IMR-90 (cell line): ENCODE data around the gene NXN. TPM values are rescaled to one million over a fixed set of nuclear protein-coding genes. Genes with fewer than 3 reads are reported as not detected.

Source experiments
- ATAC-seq: fragments of 200-7000 bp; cut with Tn5 transposase; 2 replicates; pipeline ENCODE4 v1.9.1; 2020; ENCODE audit warnings: low read depth, mild to moderate bottlenecking, moderate library complexity
- BruUV-seq: library from RNA; stranded (reverse); fragments of 400-500 nt; replicated peaks from 2 replicates; lab custom pipeline; 2021; lab: Mats Ljungman, UMichigan
- CTCF ChIA-PET: fragments of 300-600 bp; formaldehyde crosslinking; extraction: SDS; loops from one replicate; lab custom pipeline; 2021; ENCODE audit warnings: antibody characterized with exemption; lab: Yijun Ruan, JAX
- POLR2A ChIA-PET: fragments of 300-600 bp; sonication (Branson Sonifier 250); formaldehyde crosslinking; loops from one replicate; lab custom pipeline; 2022; ENCODE audit warnings: antibody characterized with exemption; ENCODE audit not compliant: unreplicated experiment; lab: Charles Lee
- DNase-seq: peaks from one replicate; pipeline ENCODE4 v3.0.0; 2013
- H2AFZ ChIP-seq: replicated peaks from 2 replicates; pipeline ENCODE3; 2013; ENCODE audit warnings: low read length, mild to moderate bottlenecking; ENCODE audit not compliant: poor library complexity
- H2AK5ac ChIP-seq: 2 replicates; pipeline ENCODE4 v1.6.1; 2013; ENCODE audit warnings: low read depth, low read length, inconsistent platforms
- H2AK9ac ChIP-seq: replicated peaks from 2 replicates; pipeline ENCODE3; 2013; ENCODE audit warnings: mild to moderate bottlenecking, low read depth, low read length, moderate library complexity; ENCODE audit not compliant: poor library complexity
- H2BK120ac ChIP-seq: 2 replicates; pipeline ENCODE4 v1.6.1; 2013; ENCODE audit warnings: low read depth, low read length, inconsistent platforms
- H2BK15ac ChIP-seq: 3 replicates; pipeline ENCODE4 v1.6.1; 2013; ENCODE audit warnings: low read depth, low read length, inconsistent platforms
- H2BK20ac ChIP-seq: 2 replicates; pipeline ENCODE4 v1.6.1; 2013; ENCODE audit warnings: low read depth, mild to moderate bottlenecking, inconsistent platforms, low read length, moderate library complexity
- H2BK5ac ChIP-seq: 2 replicates; pipeline ENCODE4 v1.6.1; 2013; ENCODE audit warnings: mild to moderate bottlenecking, low read depth, low read length, inconsistent platforms; ENCODE audit not compliant: poor library complexity, severe bottlenecking
- H3K14ac ChIP-seq: replicated peaks from 2 replicates; pipeline ENCODE4 v1.6.1; 2013; ENCODE audit warnings: low read depth, low read length, inconsistent platforms
- H3K18ac ChIP-seq: 2 replicates; pipeline ENCODE4 v1.6.1; 2013; ENCODE audit warnings: low read depth, low read length, control low read depth
- H3K23ac ChIP-seq: 2 replicates; pipeline ENCODE4 v1.6.1; 2013; ENCODE audit warnings: low read depth, low read length, inconsistent platforms
- H3K27ac ChIP-seq: 2 replicates; pipeline ENCODE4 v1.5.1; 2013; ENCODE audit warnings: mild to moderate bottlenecking, control low read depth, low read length; ENCODE audit not compliant: insufficient read depth
- H3K27me3 ChIP-seq: 2 replicates; pipeline ENCODE4 v1.6.1; 2013; ENCODE audit warnings: low read length; ENCODE audit not compliant: control insufficient read depth, insufficient read depth
- H3K36me3 ChIP-seq: 2 replicates; pipeline ENCODE4 v1.6.1; 2013; ENCODE audit warnings: low read length, mixed read lengths; ENCODE audit not compliant: control insufficient read depth, insufficient read depth
- H3K4ac ChIP-seq: 2 replicates; pipeline ENCODE4 v1.6.1; 2013; ENCODE audit warnings: low read depth, low read length, inconsistent platforms
- H3K4me1 ChIP-seq: 2 replicates; pipeline ENCODE4 v1.6.1; 2013; ENCODE audit warnings: low read length, mixed read lengths; ENCODE audit not compliant: control insufficient read depth, insufficient read depth
- H3K4me2 ChIP-seq: 2 replicates; pipeline ENCODE4 v1.6.1; 2013; ENCODE audit warnings: low read depth, mild to moderate bottlenecking, control low read depth, low read length, moderate library complexity
- H3K4me3 ChIP-seq: 2 replicates; pipeline ENCODE4 v1.5.1; 2013; ENCODE audit warnings: low read depth, mild to moderate bottlenecking, control low read depth, low read length, moderate library complexity; ENCODE audit not compliant: insufficient read depth
- H3K56ac ChIP-seq: 2 replicates; pipeline ENCODE4 v1.6.1; 2013; ENCODE audit warnings: low read length, inconsistent platforms; ENCODE audit not compliant: insufficient read depth; ENCODE audit errors: extremely low read depth
- H3K79me1 ChIP-seq, 2 experiments: 2 replicates each; pipeline ENCODE4 v1.6.1; 2013; ENCODE audit warnings: low read length in 2 of 2, inconsistent platforms in 1 of 2, low read depth in 1 of 2
- H3K9ac ChIP-seq: 2 replicates; pipeline ENCODE4 v1.6.1; 2013; ENCODE audit warnings: low read depth, low read length, control low read depth
- H3K9me1 ChIP-seq: 2 replicates; pipeline ENCODE4 v1.6.1; 2013; ENCODE audit warnings: low read length, inconsistent platforms; ENCODE audit not compliant: insufficient read depth
- H3K9me3 ChIP-seq: 2 replicates; pipeline ENCODE4 v1.6.1; 2013; ENCODE audit warnings: low read length; ENCODE audit not compliant: control insufficient read depth, insufficient read depth
- H4K20me1 ChIP-seq: 2 replicates; pipeline ENCODE4 v1.6.1; 2013; ENCODE audit warnings: low read length, inconsistent platforms; ENCODE audit not compliant: insufficient read depth
- H4K5ac ChIP-seq: 2 replicates; pipeline ENCODE4 v1.6.1; 2013; ENCODE audit warnings: mild to moderate bottlenecking, low read depth, low read length, control low read depth
- H4K8ac ChIP-seq, 2 experiments: 2 replicates each; pipeline ENCODE4 v1.6.1; 2013; ENCODE audit warnings: low read depth in 2 of 2, low read length in 2 of 2, control low read depth in 1 of 2, inconsistent platforms in 1 of 2
- H4K91ac ChIP-seq: 2 replicates; pipeline ENCODE4 v1.6.1; 2013; ENCODE audit warnings: low read depth, low read length, inconsistent platforms; ENCODE audit not compliant: insufficient read depth
- BHLHE40 ChIP-seq: fragments of 150-350 bp; IDR thresholded peaks from 2 replicates; pipeline ENCODE4 v1.6.1; 2016; ENCODE audit warnings: mild to moderate bottlenecking, low read depth, low read length
- FOS ChIP-seq: fragments of 150-350 bp; IDR thresholded peaks from 2 replicates; pipeline ENCODE4 v1.6.1; 2016; ENCODE audit warnings: low read depth, low read length
- MAFK ChIP-seq: IDR thresholded peaks from 2 replicates; pipeline ENCODE4 v1.6.1; 2012; ENCODE audit warnings: low read depth, low read length, improper control_type of control experiment
- MXI1 ChIP-seq: IDR thresholded peaks from 2 replicates; pipeline ENCODE4 v1.6.1; 2012; ENCODE audit warnings: low read depth, mild to moderate bottlenecking, low read length, moderate library complexity, borderline replicate concordance
- NFE2L2 ChIP-seq: fragments of 150-350 bp; IDR thresholded peaks from 2 replicates; pipeline ENCODE4 v1.6.1; 2016; ENCODE audit warnings: low read depth, mild to moderate bottlenecking, low read length
- POLR2A ChIP-seq: IDR thresholded peaks from 2 replicates; pipeline ENCODE4 v1.6.1; 2012; ENCODE audit warnings: mild to moderate bottlenecking, low read depth, low read length
- RCOR1 ChIP-seq: IDR thresholded peaks from 2 replicates; pipeline ENCODE4 v1.6.1; 2012; ENCODE audit warnings: mild to moderate bottlenecking, low read length, improper control_type of control experiment; ENCODE audit not compliant: insufficient replicate concordance
- RFX5 ChIP-seq: IDR thresholded peaks from 2 replicates; pipeline ENCODE4 v1.8.0; 2012; ENCODE audit warnings: low read depth, mild to moderate bottlenecking, low read length, moderate library complexity
- USF2 ChIP-seq: fragments of 150-350 bp; IDR thresholded peaks from 2 replicates; pipeline ENCODE4 v1.6.1; 2017; ENCODE audit warnings: mild to moderate bottlenecking, antibody characterized with exemption, low read length, low read depth
- WGBS, 2 experiments: methylation state at CpG; one replicate each; pipeline versions ENCODE4 v1.1.5 to v1.1.7; 2013; ENCODE audit warnings: missing lambda C conversion rate in 2 of 2; ENCODE audit not compliant: insufficient read length in 1 of 2; ENCODE audit errors: extremely low coverage in 2 of 2; 5-methylcytosine and 5-hydroxymethylcytosine counted together
- dilution Hi-C: fragments of 300-500 bp; cut with HindIII; formaldehyde crosslinking; loops from one replicate; pipeline ENCODE4 v1.14.3; 2018; ENCODE audit warnings: low sequenced_read_pairs; ENCODE audit not compliant: unreplicated experiment
- in situ Hi-C: fragments of 300-500 bp; cut with MboI; formaldehyde crosslinking; loops from 3 replicates; pipeline ENCODE4 v1.14.3; 2019; ENCODE audit warnings: low sequenced_read_pairs, inconsistent platforms, mixed read lengths
- intact Hi-C: fragments of 100-400 bp; cut with micrococcal nuclease; formaldehyde crosslinking; loops from 2 replicates; pipeline ENCODE4 v1.10.0; 2022
- polyA plus RNA-seq, 3 experiments: library from polyadenylated mRNA; depleted of rRNA; stranded (reverse); fragments of >200 nt; gene quantifications; 2 replicates each; pipeline ENCODE4 v1.2.3, GENCODE V29; 2012; ENCODE audit warnings: low replicate concordance in 1 of 3
- total RNA-seq: library from RNA; depleted of rRNA; stranded (reverse); fragments of >200 nt; gene quantifications from 2 replicates; pipeline ENCODE4 v1.2.3, GENCODE V29; 2012

NXN gene
- total and polyA plus RNA-seq, 2 of the 4 experiments (the other 2 are of a cell fraction), result 52.5 to 116 TPM

- dilution Hi-C loops (no loop called here), in situ Hi-C loops (no loop called here), intact Hi-C loops (loop anchor here (10.0 kb wide), 1 partner anchor 109 kb away; no protein-coding TSS in a partner anchor)
- H2AK5ac ChIP-seq, result peak overlapping the region; percentile 92
- peak overlapping the region; percentile 87 for H2BK5ac ChIP-seq
- peak overlapping the region; percentile 97 for H2BK120ac ChIP-seq
- no peaks in the 10 kb centered on the region for H3K27me3 ChIP-seq
- H2AFZ ChIP-seq, result peak overlapping the region; percentile 89
- H3K9me1 ChIP-seq, result peaks cover 11% of the 10 kb centered on the region; the same call in 1 of the 2 replicates
- TF ChIP-seq MAFK (no peak), POLR2A (no peak), NFE2L2 (no peak), USF2 (no peak), FOS (peak; percentile 50; the same call in 1 of the 2 replicates), BHLHE40 (no peak), RFX5 (no peak), RCOR1 (no peak), MXI1 (no peak)
- H3K4me3 ChIP-seq, result no peak overlapping the region
- DNase-seq, result peak; percentile 96
- H2BK20ac ChIP-seq, result peak overlapping the region; percentile 95
- WGBS, 2 experiments, result 29% methylated on average over 15 of the region's 34 CpGs; no CpG with 5 or more reads in 1 of the 2 experiments
- H3K9me3 ChIP-seq, result no peaks in the 10 kb centered on the region
- H4K8ac ChIP-seq, result peak overlapping the region; percentile 70 to 96
- H3K18ac ChIP-seq, result peak overlapping the region; percentile 70
- H3K4me2 ChIP-seq, result peak overlapping the region; percentile 44
- ATAC-seq, result peak; percentile 87
- peaks cover 7% of the 10 kb centered on the region; the same call in 1 of the 2 replicates for H3K36me3 ChIP-seq
- POLR2A ChIA-PET, result no interaction called here
- H2BK15ac ChIP-seq, result peak overlapping the region; percentile 73; the same call in 2 of the 3 replicates
- CTCF ChIA-PET, result no interaction called here
- H3K23ac ChIP-seq, result peak overlapping the region; percentile 87
- peak overlapping the region; percentile 96 for H4K91ac ChIP-seq
- H3K56ac ChIP-seq, result peak overlapping the region; percentile 2; the same call in 1 of the 2 replicates
- H2AK9ac ChIP-seq, result peak overlapping the region; percentile 48
- H3K27ac ChIP-seq, result peak overlapping the region; percentile 90
- peak overlapping the region; percentile 70 for H4K5ac ChIP-seq
- H3K4ac ChIP-seq, result peak overlapping the region; percentile 97
- H4K20me1 ChIP-seq, result peaks cover 16% of the 10 kb centered on the region; the same call in 1 of the 2 replicates
- peaks cover 29 to 80% of the 10 kb centered on the region in 2 experiments for H3K79me1 ChIP-seq
- H3K9ac ChIP-seq, result peak overlapping the region; percentile 46
- H3K14ac ChIP-seq, result peak overlapping the region; percentile 74
- no TSS peak for BruUV-seq
- peaks cover 26% of the 10 kb centered on the region for H3K4me1 ChIP-seq
Observed at GRCh38 chr17:903691-904481, 75.7 kb downstream of the NXN start.
